ENCODE data around the gene GPR55.

GRCh38 chr2:230878599-230879188 is 46.3 kb downstream of the GPR55 start:
- TF ChIP-seq EZH2 (IDR thresholded peaks at IDR 0.05; ENCODE audit: low read depth) (no peak), CTCF (conservative IDR thresholded peaks at IDR 0.05) (no peak)

Data from PC-9 (cell line).